Measurements from ENCODE around the gene TCF4. TPM values are rescaled to one million over a fixed set of nuclear protein-coding genes. Genes with fewer than 3 reads are reported as not detected.

The TCF4 gene
- total RNA-seq, 4 donors from 2014 or later = 58.0 to 84.3 (median 68.1) TPM

GRCh38 chr18:55629133-55629532 is 41.1 kb upstream of the TCF4 start:
- no peaks in the 10 kb centered on the region for H3K27me3 ChIP-seq
- no peaks in the 10 kb centered on the region for H3K9me3 ChIP-seq
- H3K36me3 ChIP-seq = no peaks in the 10 kb centered on the region
- no peak overlapping the region for H3K4me3 ChIP-seq
- DNase-seq (ENCODE audit: extremely low spot score) = no peak
- TF ChIP-seq EP300 (IDR thresholded peaks at IDR 0.05) (no peak), POLR2AphosphoS5 (IDR thresholded peaks at IDR 0.05) (no peak), POLR2A (IDR thresholded peaks at IDR 0.05; ENCODE audit: low read depth) (no peak), CTCF (IDR thresholded peaks at IDR 0.05) (no peak)
- 91% methylated on average over 1 of the region's 1 CpG for WGBS
- H3K27ac ChIP-seq (replicated peaks in 1 of 4) = no peak overlapping the region
- H3K4me1 ChIP-seq = no peaks in the 10 kb centered on the region
- intact Hi-C loops (cut with DNase I) = no loop called here

GRCh38 chr18:55627007-55627406 is 39.0 kb upstream of the TCF4 start:
- no peak for DNase-seq (ENCODE audit: extremely low spot score)
- Histone ChIP-seq H3K36me3 (no peaks in the 10 kb centered on the region), H3K27me3 (no peaks in the 10 kb centered on the region), H3K4me3 (no peak overlapping the region), H3K27ac (replicated peaks in 1 of 4) (no peak overlapping the region), H3K9me3 (no peaks in the 10 kb centered on the region), H3K4me1 (no peaks in the 10 kb centered on the region)
- TF ChIP-seq POLR2A (IDR thresholded peaks at IDR 0.05; ENCODE audit: low read depth) = no peak
- TF ChIP-seq EP300 (IDR thresholded peaks at IDR 0.05) = no peak
- TF ChIP-seq CTCF (IDR thresholded peaks at IDR 0.05) = no peak
- TF ChIP-seq POLR2AphosphoS5 (IDR thresholded peaks at IDR 0.05) = no peak
- 100% methylated on average over 1 of the region's 1 CpG for WGBS
- intact Hi-C loops (cut with DNase I) = no loop called here

- H3K9me3 ChIP-seq = no peaks in the 10 kb centered on the region
- no peak for DNase-seq (ENCODE audit: extremely low spot score)
- H3K4me1 ChIP-seq = no peaks in the 10 kb centered on the region
- TF ChIP-seq EP300 (IDR thresholded peaks at IDR 0.05) = no peak
- TF ChIP-seq POLR2A (IDR thresholded peaks at IDR 0.05; ENCODE audit: low read depth) = no peak
- no peak for TF ChIP-seq CTCF (IDR thresholded peaks at IDR 0.05)
- TF ChIP-seq POLR2AphosphoS5 (IDR thresholded peaks at IDR 0.05) = no peak
- WGBS = 78% methylated on average over 2 of the region's 2 CpGs
- H3K27me3 ChIP-seq = no peaks in the 10 kb centered on the region
- no peak overlapping the region for H3K4me3 ChIP-seq
- H3K36me3 ChIP-seq = no peaks in the 10 kb centered on the region
- intact Hi-C loops (cut with DNase I) = no loop called here
- no peak overlapping the region for H3K27ac ChIP-seq (replicated peaks in 1 of 4)
These were observed 37.9 kb upstream of the TCF4 start for GRCh38 chr18:55625901-55626300.

GRCh38 chr18:55623626-55624025 is 35.6 kb upstream of the TCF4 start:
- no peak overlapping the region for H3K4me3 ChIP-seq
- intact Hi-C loops (cut with DNase I) = no loop called here
- H3K27me3 ChIP-seq = no peaks in the 10 kb centered on the region
- 93% methylated on average over 3 of the region's 3 CpGs for WGBS
- DNase-seq (ENCODE audit: extremely low spot score) = no peak
- no peaks in the 10 kb centered on the region for H3K9me3 ChIP-seq
- no peak overlapping the region for H3K27ac ChIP-seq (replicated peaks in 1 of 4)
- TF ChIP-seq POLR2AphosphoS5 (IDR thresholded peaks at IDR 0.05) (no peak), POLR2A (IDR thresholded peaks at IDR 0.05; ENCODE audit: low read depth) (no peak), CTCF (IDR thresholded peaks at IDR 0.05) (no peak), EP300 (IDR thresholded peaks at IDR 0.05) (no peak)
- no peaks in the 10 kb centered on the region for H3K36me3 ChIP-seq
- H3K4me1 ChIP-seq = no peaks in the 10 kb centered on the region

- Histone ChIP-seq H3K9me3 (no peaks in the 10 kb centered on the region), H3K4me3 (no peak overlapping the region), H3K27ac (replicated peaks in 1 of 4) (no peak overlapping the region), H3K27me3 (no peaks in the 10 kb centered on the region), H3K4me1 (no peaks in the 10 kb centered on the region), H3K36me3 (no peaks in the 10 kb centered on the region)
- TF ChIP-seq POLR2A (IDR thresholded peaks at IDR 0.05; ENCODE audit: low read depth) = no peak
- no peak for TF ChIP-seq EP300 (IDR thresholded peaks at IDR 0.05)
- no peak for TF ChIP-seq POLR2AphosphoS5 (IDR thresholded peaks at IDR 0.05)
- TF ChIP-seq CTCF (IDR thresholded peaks at IDR 0.05) = no peak
- 90% methylated on average over 2 of the region's 2 CpGs for WGBS
- intact Hi-C loops (cut with DNase I) = no loop called here
- no peak for DNase-seq (ENCODE audit: extremely low spot score)
These were observed 22.5 kb upstream of the TCF4 start for GRCh38 chr18:55610506-55610905.
